HG03571 (cell line): ENCODE results near the gene INHBC.
"Not testable (repeated sequence)": the region's sequence is repeated elsewhere in the genome, so short reads cannot be mapped to it uniquely, and the experiment has no call there.

Experiments
- ATAC-seq: cut with Tn5 transposase; IDR thresholded peaks from one replicate; pipeline ENCODE4 v1.9.1; 2021; ENCODE audit not compliant: unreplicated experiment

INHBC gene

GRCh38 chr12:57479376-57480115, 45.0 kb downstream of the INHBC start, which contains the start of gene ARHGAP9:
Gene ARHGAP9, minus strand, starts transcription at chr12:57479866. Its CDS starts 460 bp downstream, at chr12:57479406.
- ATAC-seq, result no peak

DNA sequence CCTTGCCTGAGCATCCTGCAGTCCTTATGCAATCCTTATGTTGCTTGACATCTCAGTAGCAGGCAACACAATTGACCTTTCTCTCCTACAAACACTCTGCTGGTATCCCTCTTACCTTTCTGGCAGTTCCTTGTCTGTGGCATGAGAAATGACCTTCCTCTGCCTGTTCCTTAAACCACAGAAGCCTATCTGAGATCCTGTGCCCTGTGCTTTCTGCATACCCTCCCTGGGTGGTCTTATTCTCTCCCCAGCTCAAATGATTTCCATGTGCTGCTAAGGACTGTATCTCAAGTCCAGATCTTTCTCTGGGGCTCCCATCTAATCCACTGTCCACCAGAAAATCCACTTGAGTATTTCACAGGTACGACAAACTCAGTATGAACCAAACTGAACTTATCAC, 47.1 kb downstream of the INHBC start:
- no peak for ATAC-seq

GRCh38 chr12:57483466-57483865, 48.9 kb downstream of the INHBC start:
- ATAC-seq, result no peak

- ATAC-seq, result no peak
These were observed 51.1 kb downstream of the INHBC start for GRCh38 chr12:57485695-57486094.

GRCh38 chr12:57487055-57487596, 52.5 kb downstream of the INHBC start:
- ATAC-seq, result no peak

- ATAC-seq, result peak; percentile 95
These were observed 53.2 kb downstream of the INHBC start, which contains the start of gene MARS1 for GRCh38 chr12:57487597-57488401. Gene MARS1, plus strand, starts transcription at chr12:57488068. Its CDS starts 23 bp downstream, at chr12:57488091.

- peak; percentile 1 for ATAC-seq
These were observed 54.0 kb downstream of the INHBC start for GRCh38 chr12:57488402-57489156.

DNA sequence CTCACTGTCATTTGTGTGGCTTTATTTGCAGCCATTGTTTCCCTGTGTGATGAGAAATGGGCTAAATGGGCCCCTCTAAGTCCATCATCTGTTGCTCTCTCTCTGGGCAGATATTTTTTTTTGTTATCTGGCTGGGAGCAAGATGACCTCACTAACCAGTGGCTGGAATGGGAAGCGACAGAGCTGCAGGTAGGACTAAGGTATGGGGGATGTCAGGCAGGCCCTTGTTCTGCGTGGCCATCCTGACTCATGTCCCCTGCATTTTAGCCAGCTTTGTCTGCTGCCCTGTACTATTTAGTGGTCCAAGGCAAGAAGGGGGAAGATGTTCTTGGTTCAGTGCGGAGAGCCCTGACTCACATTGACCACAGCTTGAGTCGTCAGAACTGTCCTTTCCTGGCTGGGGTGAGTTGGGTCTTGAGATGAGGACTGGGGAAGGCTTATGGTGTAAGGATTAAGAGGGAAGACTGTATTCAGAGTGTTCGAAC, 54.6 kb downstream of the INHBC start:
- no peak for ATAC-seq

GRCh38 chr12:57490126-57490525, 55.5 kb downstream of the INHBC start:
- ATAC-seq, result no peak

- no peak for ATAC-seq
These were observed 57.1 kb downstream of the INHBC start for GRCh38 chr12:57491393-57492280.

- not testable (repeated sequence) for ATAC-seq
These were observed 60.6 kb downstream of the INHBC start for GRCh38 chr12:57495051-57495701.

DNA sequence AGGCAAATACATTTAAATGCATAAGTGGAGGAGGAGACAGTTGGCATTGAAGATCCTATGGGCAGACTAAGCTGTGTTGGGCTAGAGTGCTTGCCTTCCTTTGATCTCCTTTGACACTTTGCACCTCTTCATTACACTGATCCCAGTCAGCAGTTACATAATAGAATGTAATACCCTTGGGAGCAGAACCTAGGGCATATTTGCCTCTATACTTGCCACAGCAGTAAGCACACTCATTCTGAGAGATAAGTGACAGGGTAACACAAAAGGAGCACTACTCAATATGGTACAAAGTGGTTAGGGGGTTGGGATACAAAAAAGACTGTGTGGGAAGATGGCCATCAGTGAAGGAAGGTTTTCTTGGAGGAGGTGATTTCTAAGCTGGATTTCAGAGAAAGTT, 62.2 kb downstream of the INHBC start:
- no peak for ATAC-seq

GRCh38 chr12:57497223-57498131, 62.9 kb downstream of the INHBC start:
- no peak for ATAC-seq

GRCh38 chr12:57498132-57498502, 63.5 kb downstream of the INHBC start:
- ATAC-seq, result no peak

GRCh38 chr12:57498571-57498970, 64.0 kb downstream of the INHBC start:
- no peak for ATAC-seq

- no peak for ATAC-seq
These were observed 65.6 kb downstream of the INHBC start for GRCh38 chr12:57500213-57500612.
